Adrenal gland (tissue), 12 donors: Measurements from ENCODE around the gene SPAG16. TPM values are rescaled to one million over a fixed set of nuclear protein-coding genes. Genes with fewer than 3 reads are reported as not detected.
A peak's percentile ranks its signal among the peaks of the same experiment; 100 is the strongest.
"Not testable (repeated sequence)": the region's sequence is repeated elsewhere in the genome, so short reads cannot be mapped to it uniquely, and the experiment has no call there.

ENCODE experiments used
- DNase-seq, 7 donors: peaks; one replicate each; pipeline ENCODE4 v3.0.0-alpha.2; 2019 to 2020
- H3K27ac ChIP-seq, 5 donors: fragments of 200-600 bp; sonication (generic) in 4 of 5; 1 replicate in 3 of 5; 2 replicates in 2 of 5; pipeline versions ENCODE4 v1.5.1 to v1.8.0; 2016 to 2020; ENCODE audit warnings: mild to moderate bottlenecking in 1 of 5
- H3K27me3 ChIP-seq: fragments of 200-600 bp; 2 replicates; pipeline ENCODE4 v1.8.0; 2021
- H3K36me3 ChIP-seq, 2 donors: fragments of 200-600 bp; replicated peaks in 1 of 2; 1 replicate in 1 of 2; 2 replicates in 1 of 2; pipeline versions ENCODE4 v1.5.1 to v1.8.0; 2018 to 2022
- H3K4me1 ChIP-seq, 2 donors: fragments of 200-600 bp; replicated peaks in 1 of 2; 1 replicate in 1 of 2; 2 replicates in 1 of 2; pipeline versions ENCODE4 v1.5.1 to v1.8.0; 2018 to 2021
- H3K4me3 ChIP-seq, 4 donors: fragments of 200-600 bp; sonication (generic) in 3 of 4; one replicate each; pipeline ENCODE4 v1.5.1; 2016 to 2018
- H3K9me3 ChIP-seq, 3 donors: fragments of 200-600 bp; sonication (generic) in 1 of 3; replicated peaks in 1 of 3; 1 replicate in 2 of 3; 2 replicates in 1 of 3; pipeline versions ENCODE4 v1.5.1 to v1.8.0; 2016 to 2021
- POLR2A ChIP-seq, 2 donors: fragments of 450-650 bp; IDR thresholded peaks; one replicate each; pipeline ENCODE4 v1.6.1; 2017; ENCODE audit warnings: antibody characterized with exemption in 2 of 2, mild to moderate bottlenecking in 2 of 2, moderate library complexity in 1 of 2
- WGBS, 4 donors: extraction: QIAGEN DNeasy Blood & Tissue Kit in 2 of 4; methylation state at CpG; one replicate each; pipeline versions ENCODE4 v1.1.5 to v1.1.7; 2013 to 2017; 5-methylcytosine and 5-hydroxymethylcytosine counted together
- intact Hi-C, 2 donors: fragments of 100-400 bp; cut with DNase I; formaldehyde crosslinking; loops; one replicate each; pipeline versions ENCODE4 v1.14.1 to v1.15.0; 2022 to 2023
- polyA plus RNA-seq, 3 donors: library from polyadenylated mRNA; stranded (reverse); fragments of 200-250 nt in 2 of 3; fragments of 350-450 nt in 1 of 3; fragmentation: Illumina TruSeq in 1 of 3; extraction: RNeasy Lipid Tissue Mini Kit (QIAGEN cat#74804) in 1 of 3; gene quantifications; one replicate each; pipeline ENCODE4 v1.2.3, GENCODE V29; 2013 to 2014
- total RNA-seq, 9 donors: library from RNA; depleted of rRNA in 4 of 9; stranded (reverse); fragments of >200 nt in 4 of 9; fragments of 120-200 nt in 1 of 9; fragmentation: NEBNext Ultra II Directional in 1 of 9; extraction: Animal tissue kit (Norgen Biotek cat#: 25700) in 1 of 9; gene quantifications; one replicate each; pipeline versions ENCODE4 v1.1.0 to v1.2.4, GENCODE V29; 2013 to 2023
- TF ChIP-seq, protein P1 (sequence below), 6 experiments: fragments of 450-650 bp in 4 of 6; fragments of 200-600 bp in 2 of 6; sonication (generic) in 1 of 6; IDR thresholded peaks; 1 replicate in 5 of 6; 2 replicates in 1 of 6; pipeline versions ENCODE4 v1.5.1 to v1.8.0; 2016 to 2021; ENCODE audit warnings: antibody characterized with exemption in 6 of 6, mild to moderate bottlenecking in 2 of 6, moderate library complexity in 1 of 6
- donor health status: healthy with polysubstance abuse.
- donor health status: Bipolar disorder and iron deficiency.
- donor health status: DM: yes; HTN: yes; CAD: no.
- donor health status: DM: no; HTN: no; CAD: no.
- donor health status: DM: no; HTN: no; CAD: no.
- donor health status: DM: yes; HTN: yes; CAD: no.

The SPAG16 gene
- total and polyA plus RNA-seq, 12 donors: 12.4 to 45.3 (median 21.8) TPM

DNA sequence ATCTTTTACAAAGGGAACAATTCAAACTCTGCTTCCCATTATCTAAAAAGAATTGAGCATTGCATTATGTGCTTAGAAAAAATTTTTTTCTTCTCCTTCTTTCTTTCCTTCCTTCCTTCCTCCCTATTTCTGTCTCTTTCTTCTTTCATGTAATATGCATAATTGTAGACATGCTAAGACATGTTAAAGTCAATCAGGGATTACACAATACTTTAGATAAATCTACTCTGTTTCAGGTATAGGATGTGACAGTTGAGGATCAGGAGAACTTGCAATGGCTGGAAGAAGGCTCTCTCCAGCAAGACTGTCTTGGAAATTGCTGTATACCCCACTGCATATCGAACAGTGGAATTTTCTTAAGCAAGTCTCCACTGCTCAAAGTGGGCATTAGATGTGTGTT is 9.0 kb upstream of the SPAG16 start:
- Histone ChIP-seq H3K27me3 (no peaks in the 10 kb centered on the region), H3K4me1 (no peaks in the 10 kb centered on the region), H3K9me3 (no peaks in the 10 kb centered on the region), H3K4me3 (no peak overlapping the region), H3K27ac (no peak overlapping the region), H3K36me3 (no peaks in the 10 kb centered on the region)
- DNase-seq: no peak
- 74 to 88% (median 85%) methylated on average over 1 of the region's 1 CpG for WGBS, 4 donors
- TF ChIP-seq, protein P1, sequence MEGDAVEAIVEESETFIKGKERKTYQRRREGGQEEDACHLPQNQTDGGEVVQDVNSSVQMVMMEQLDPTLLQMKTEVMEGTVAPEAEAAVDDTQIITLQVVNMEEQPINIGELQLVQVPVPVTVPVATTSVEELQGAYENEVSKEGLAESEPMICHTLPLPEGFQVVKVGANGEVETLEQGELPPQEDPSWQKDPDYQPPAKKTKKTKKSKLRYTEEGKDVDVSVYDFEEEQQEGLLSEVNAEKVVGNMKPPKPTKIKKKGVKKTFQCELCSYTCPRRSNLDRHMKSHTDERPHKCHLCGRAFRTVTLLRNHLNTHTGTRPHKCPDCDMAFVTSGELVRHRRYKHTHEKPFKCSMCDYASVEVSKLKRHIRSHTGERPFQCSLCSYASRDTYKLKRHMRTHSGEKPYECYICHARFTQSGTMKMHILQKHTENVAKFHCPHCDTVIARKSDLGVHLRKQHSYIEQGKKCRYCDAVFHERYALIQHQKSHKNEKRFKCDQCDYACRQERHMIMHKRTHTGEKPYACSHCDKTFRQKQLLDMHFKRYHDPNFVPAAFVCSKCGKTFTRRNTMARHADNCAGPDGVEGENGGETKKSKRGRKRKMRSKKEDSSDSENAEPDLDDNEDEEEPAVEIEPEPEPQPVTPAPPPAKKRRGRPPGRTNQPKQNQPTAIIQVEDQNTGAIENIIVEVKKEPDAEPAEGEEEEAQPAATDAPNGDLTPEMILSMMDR (IDR thresholded peaks at IDR 0.05): no peak
- TF ChIP-seq POLR2A (IDR thresholded peaks at IDR 0.05): no peak
- intact Hi-C loops: no loop called here

DNA sequence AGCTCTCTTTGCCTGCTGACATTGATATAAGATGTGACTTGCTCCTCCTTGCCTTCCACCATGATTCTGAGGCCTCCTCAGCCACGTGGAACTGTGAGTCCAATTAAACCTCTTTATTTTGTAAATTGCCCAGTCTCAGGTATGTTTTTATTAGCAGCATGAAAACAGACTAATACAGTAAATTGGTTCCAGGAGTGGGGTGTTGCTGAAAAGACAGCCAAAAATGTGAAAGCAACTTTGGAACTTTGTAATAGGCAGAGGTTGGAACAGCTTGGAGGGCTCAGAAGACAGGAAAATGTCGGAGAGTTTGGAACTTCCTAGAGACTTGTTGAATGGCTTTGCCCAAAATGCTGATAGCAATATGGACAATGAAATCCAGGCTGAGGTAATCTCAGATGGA is 7.1 kb upstream of the SPAG16 start:
- WGBS, 4 donors: 70 to 79% (median 74%) methylated on average over 2 of the region's 2 CpGs
- H3K36me3 ChIP-seq, H3K4me3 ChIP-seq, H3K27ac ChIP-seq, H3K9me3 ChIP-seq, H3K27me3 ChIP-seq, H3K4me1 ChIP-seq, DNase-seq, intact Hi-C loops: not testable (repeated sequence)

DNA sequence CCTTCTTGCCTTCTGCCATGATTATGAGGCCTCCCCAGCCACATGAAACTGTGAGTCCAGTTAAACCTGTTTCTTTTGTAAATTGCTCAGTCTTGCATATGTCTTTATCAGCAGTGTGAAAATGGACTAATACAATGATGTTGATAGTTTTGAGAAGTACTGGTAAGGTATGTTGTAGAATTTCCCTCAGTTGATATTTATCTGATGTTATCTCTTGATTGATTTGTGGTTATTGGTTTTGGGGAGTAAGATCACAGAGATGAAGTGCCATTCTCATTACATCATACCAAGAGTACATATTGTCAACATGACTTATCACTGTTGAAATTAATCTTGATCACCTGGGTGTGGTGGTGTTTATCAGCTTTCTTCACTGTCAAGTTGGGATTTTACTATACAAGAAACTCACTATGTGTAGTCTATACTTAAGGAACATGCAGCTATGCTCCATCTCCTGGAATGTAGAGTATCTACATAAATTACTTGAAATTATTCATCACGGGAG is 5.1 kb upstream of the SPAG16 start:
- WGBS, 4 donors: 39 to 94% (median 63%) methylated on average over 1 of the region's 1 CpG
- H3K4me3 ChIP-seq: no peak overlapping the region

DNA sequence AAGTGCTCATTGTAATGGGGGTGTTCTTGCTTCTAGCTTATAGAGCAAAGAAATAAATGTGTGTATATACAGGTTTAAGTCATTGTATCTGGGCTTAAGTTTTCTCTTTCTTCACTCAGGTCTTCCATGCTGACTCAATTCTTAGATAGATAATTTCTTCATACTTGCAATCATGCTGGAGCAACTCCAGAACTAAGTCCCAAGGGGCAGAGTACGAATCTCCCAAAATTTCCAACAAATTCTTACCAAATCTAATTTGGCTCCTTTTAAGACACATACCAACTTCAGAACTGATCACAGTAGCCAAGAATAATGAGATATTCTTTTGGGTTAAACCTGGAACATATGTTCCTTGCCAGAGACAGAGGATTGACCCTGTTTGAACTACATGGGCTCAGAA is 4.3 kb upstream of the SPAG16 start:
- WGBS, 4 donors: 68 to 80% (median 74%) methylated on average over 1 of the region's 1 CpG
- intact Hi-C loops: no loop called here
- peak in 1 of 7 donors; percentile 14 for DNase-seq
- H3K36me3 ChIP-seq: no peaks in the 10 kb centered on the region
- no peaks in the 10 kb centered on the region for H3K27me3 ChIP-seq
- H3K4me1 ChIP-seq: peaks cover 0 to 3% of the 10 kb centered on the region in 2 donors
- no peak overlapping the region for H3K4me3 ChIP-seq
- no peak for TF ChIP-seq POLR2A (IDR thresholded peaks at IDR 0.05)
- H3K27ac ChIP-seq: no peak overlapping the region
- H3K9me3 ChIP-seq: no peaks in the 10 kb centered on the region

More for the DNA sequence above, 5.1 kb upstream of the SPAG16 start:
- intact Hi-C loops: no loop called here
- DNase-seq: no peak
- H3K9me3 ChIP-seq: no peaks in the 10 kb centered on the region
- no peak overlapping the region for H3K27ac ChIP-seq
- H3K36me3 ChIP-seq: no peaks in the 10 kb centered on the region
- no peaks in the 10 kb centered on the region for H3K27me3 ChIP-seq
- no peak for TF ChIP-seq POLR2A (IDR thresholded peaks at IDR 0.05)
- TF ChIP-seq, protein P1 (IDR thresholded peaks at IDR 0.05): no peak
- no peaks in the 10 kb centered on the region for H3K4me1 ChIP-seq

DNA sequence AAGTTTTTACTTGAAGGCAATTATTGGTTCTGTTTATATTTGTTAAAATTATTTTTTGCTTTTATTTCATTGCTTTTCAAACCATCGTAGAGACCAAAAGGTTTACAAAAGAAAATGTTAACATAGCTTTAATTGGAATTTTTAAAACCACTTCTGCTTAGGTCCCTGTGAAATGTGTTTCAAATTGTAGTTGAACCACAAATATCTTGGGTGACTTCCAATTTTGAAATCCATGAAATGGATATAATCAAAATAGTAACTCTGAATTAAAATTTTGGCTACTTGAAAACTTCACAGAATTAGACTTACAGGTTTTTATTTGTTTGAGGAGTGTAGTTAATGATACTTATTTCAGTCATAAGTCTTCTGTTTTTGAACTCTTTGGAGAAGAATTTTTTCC is 3.1 kb upstream of the SPAG16 start:
- intact Hi-C loops: no loop called here
- Histone ChIP-seq H3K4me3 (no peak overlapping the region), H3K27me3 (no peaks in the 10 kb centered on the region), H3K4me1 (peaks cover 0 to 8% of the 10 kb centered on the region in 2 donors), H3K9me3 (no peaks in the 10 kb centered on the region), H3K27ac (no peak overlapping the region), H3K36me3 (no peaks in the 10 kb centered on the region)
- no peak for DNase-seq
- 79 to 85% (median 83%) methylated on average over 1 of the region's 1 CpG for WGBS, 4 donors
- no peak for TF ChIP-seq POLR2A (IDR thresholded peaks at IDR 0.05)
- TF ChIP-seq, protein P1 (IDR thresholded peaks at IDR 0.05): no peak
